ENCODE measurements around the gene ZNF407.

GRCh38 chr18:74918276-74918790, 320.7 kb downstream of the ZNF407 start:
- no peak for TF ChIP-seq CTCF (IDR thresholded peaks at IDR 0.05)
- TF ChIP-seq POLR2A (IDR thresholded peaks at IDR 0.05), result no peak
- TF ChIP-seq EP300 (IDR thresholded peaks at IDR 0.05), result no peak
